Epithelial cell of proximal tubule (primary cell): ENCODE measurements around the gene CRIP3. TPM values are rescaled to one million over a fixed set of nuclear protein-coding genes. Genes with fewer than 3 reads are reported as not detected.

Source experiments
- DNase-seq: peaks from one replicate; pipeline ENCODE4 v3.0.0-alpha.2; 2011; ENCODE audit warnings: low read depth
- H3K4me3 ChIP-seq: 2 replicates; pipeline ENCODE4 v1.5.1; 2011; ENCODE audit warnings: low read depth, mild to moderate bottlenecking, low read length
- CTCF ChIP-seq: conservative IDR thresholded peaks from 2 replicates; pipeline ENCODE4 v1.5.1; 2012; ENCODE audit warnings: low read depth, mild to moderate bottlenecking, low read length
- total RNA-seq: library from RNA; depleted of rRNA; stranded (reverse); fragments of >200 nt; gene quantifications from 2 replicates; pipeline ENCODE4 v1.2.3, GENCODE V29; 2015

CRIP3 gene
- total RNA-seq, 1 donor from 2014 or later: not detected

GRCh38 chr6:43299338-43300293 lies 9.0 kb downstream of the CRIP3 start:
- DNase-seq: no peak
- peak; percentile 17 for TF ChIP-seq CTCF
- no peak overlapping the region for H3K4me3 ChIP-seq

GRCh38 chr6:43298565-43299337 lies 9.9 kb downstream of the CRIP3 start:
- no peak overlapping the region for H3K4me3 ChIP-seq
- no peak for DNase-seq
- no peak for TF ChIP-seq CTCF

GRCh38 chr6:43297644-43298564 lies 10.7 kb downstream of the CRIP3 start, which contains the start of gene SLC22A7:
Gene SLC22A7, plus strand, starts transcription at chr6:43298260. Its CDS starts 99 bp downstream, at chr6:43298359.
- no peak for DNase-seq
- no peak for TF ChIP-seq CTCF
- no peak within 1 kb of the TSS for H3K4me3 ChIP-seq

GRCh38 chr6:43296780-43297497 lies 11.7 kb downstream of the CRIP3 start:
- no peak for DNase-seq
- no peak overlapping the region for H3K4me3 ChIP-seq
- no peak for TF ChIP-seq CTCF

GRCh38 chr6:43295456-43295855 lies 13.2 kb downstream of the CRIP3 start:
- no peak for TF ChIP-seq CTCF
- H3K4me3 ChIP-seq: no peak overlapping the region
- no peak for DNase-seq

GRCh38 chr6:43294536-43294935 lies 14.1 kb downstream of the CRIP3 start:
- no peak overlapping the region for H3K4me3 ChIP-seq
- DNase-seq: no peak
- no peak for TF ChIP-seq CTCF
